K562 (cell line): ENCODE results near the gene SLC1A4. TPM values are rescaled to one million over a fixed set of nuclear protein-coding genes. Genes with fewer than 3 reads are reported as not detected.

Experiments
- AFF4 ChIP-seq: sonication (generic); formaldehyde crosslinking; IDR thresholded peaks from 2 replicates; pipeline ENCODE4 v1.8.0; 2023; ENCODE audit warnings: mild to moderate bottlenecking, missing genetic modification reagents
- FOXJ3 ChIP-seq: sonication (generic); formaldehyde crosslinking; IDR thresholded peaks from 2 replicates; pipeline ENCODE4 v1.4.0; 2020; ENCODE audit warnings: mild to moderate bottlenecking, missing genetic modification reagents
- FOXP4 ChIP-seq: sonication (generic); formaldehyde crosslinking; IDR thresholded peaks from 2 replicates; pipeline ENCODE4 v1.8.0; 2022; ENCODE audit warnings: mild to moderate bottlenecking, missing genetic modification reagents, borderline replicate concordance
- IRF1 ChIP-seq: sonication (generic); formaldehyde crosslinking; IDR thresholded peaks from 2 replicates; pipeline ENCODE4 v1.8.0; 2022; ENCODE audit warnings: missing genetic modification reagents, mild to moderate bottlenecking, borderline replicate concordance
- MAX ChIP-seq: sonication (generic); formaldehyde crosslinking; IDR thresholded peaks from 2 replicates; pipeline ENCODE4 v1.9.0; 2022; ENCODE audit warnings: mild to moderate bottlenecking, missing genetic modification reagents
- RBM15 ChIP-seq: fragments of 200-400 bp; formaldehyde crosslinking; IDR thresholded peaks from 2 replicates; pipeline ENCODE4 v1.6.1; 2018; ENCODE audit warnings: mild to moderate bottlenecking, low read length, moderate library complexity; ENCODE audit not compliant: insufficient read depth
- TARDBP ChIP-seq: fragments of 450-650 bp; IDR thresholded peaks from 2 replicates; pipeline ENCODE4 v1.6.1; 2016
- THAP7 ChIP-seq: fragments of 250-450 bp; sonication (Bioruptor Pico); IDR thresholded peaks from 2 replicates; pipeline ENCODE4 v1.5.0; 2021
- ZNF324 ChIP-seq: fragments of 250-450 bp; sonication (Bioruptor Pico); IDR thresholded peaks from 2 replicates; pipeline ENCODE4 v1.4.0; 2020; ENCODE audit warnings: mild to moderate bottlenecking
- ZNF583 ChIP-seq: fragments of 250-450 bp; sonication (Bioruptor Pico); IDR thresholded peaks from 2 replicates; pipeline ENCODE4 v1.4.0; 2020
- polyA plus RNA-seq, 8 experiments: library from polyadenylated mRNA; depleted of rRNA in 4 of 8; stranded (reverse) in 5 of 8; unstranded in 3 of 8; fragments of >200 nt; fragmentation: Nextera tagmentation in 2 of 8; fragmentation: Illumina TruSeq in 1 of 8; extraction: Ambion mirVana in 2 of 8; extraction: Trizol in 1 of 8; gene quantifications; 2 replicates each; pipeline versions ENCODE4 v1.2.1 to v1.2.3, GENCODE V29; 2011 to 2014; ENCODE audit warnings: inconsistent platforms in 1 of 8, missing spikeins in 1 of 8
- total RNA-seq, 7 experiments: library from RNA; depleted of rRNA in 6 of 7; stranded (reverse); fragments of >200 nt in 6 of 7; fragmentation: Illumina TruSeq in 2 of 7; extraction: Trizol in 2 of 7; gene quantifications; 2 replicates each; pipeline versions ENCODE4 v1.2.1 to v1.2.3, GENCODE V29; 2011 to 2021; ENCODE audit warnings: low replicate concordance in 1 of 7
- TF ChIP-seq, protein P1 (sequence below): fragments of 250-450 bp; sonication (Bioruptor Pico); IDR thresholded peaks from 2 replicates; pipeline ENCODE4 v1.5.0; 2021
- TF ChIP-seq, protein P2 (sequence below): fragments of 450-650 bp; formaldehyde crosslinking; IDR thresholded peaks from 2 replicates; pipeline ENCODE4 v1.4.0; 2022; ENCODE audit warnings: mild to moderate bottlenecking, moderate library complexity

Gene SLC1A4
- total and polyA plus RNA-seq, 9 of the 15 experiments (the other 6 are each of a cell fraction or from before 2014, with no cell fraction given), result 4.4 to 24.0 (median 10.9) TPM

GRCh38 chr2:65062843-65063825 lies 73.9 kb downstream of the SLC1A4 start (continued):
- TF ChIP-seq FOXP4 (CRISPR knock-in tag) (no peak), FOXJ3 (CRISPR knock-in tag) (no peak), ZNF583 (no peak), THAP7 (CRISPR knock-in tag) (no peak), TARDBP (no peak), IRF1 (CRISPR knock-in tag) (no peak), RBM15 (no peak), MAX (no peak), AFF4 (CRISPR knock-in tag) (no peak), ZNF324 (no peak)
- TF ChIP-seq, protein P1, sequence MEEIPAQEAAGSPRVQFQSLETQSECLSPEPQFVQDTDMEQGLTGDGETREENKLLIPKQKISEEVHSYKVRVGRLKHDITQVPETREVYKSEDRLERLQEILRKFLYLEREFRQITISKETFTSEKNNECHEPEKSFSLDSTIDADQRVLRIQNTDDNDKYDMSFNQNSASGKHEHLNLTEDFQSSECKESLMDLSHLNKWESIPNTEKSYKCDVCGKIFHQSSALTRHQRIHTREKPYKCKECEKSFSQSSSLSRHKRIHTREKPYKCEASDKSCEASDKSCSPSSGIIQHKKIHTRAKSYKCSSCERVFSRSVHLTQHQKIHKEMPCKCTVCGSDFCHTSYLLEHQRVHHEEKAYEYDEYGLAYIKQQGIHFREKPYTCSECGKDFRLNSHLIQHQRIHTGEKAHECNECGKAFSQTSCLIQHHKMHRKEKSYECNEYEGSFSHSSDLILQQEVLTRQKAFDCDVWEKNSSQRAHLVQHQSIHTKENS, result no peak
- TF ChIP-seq, protein P2, sequence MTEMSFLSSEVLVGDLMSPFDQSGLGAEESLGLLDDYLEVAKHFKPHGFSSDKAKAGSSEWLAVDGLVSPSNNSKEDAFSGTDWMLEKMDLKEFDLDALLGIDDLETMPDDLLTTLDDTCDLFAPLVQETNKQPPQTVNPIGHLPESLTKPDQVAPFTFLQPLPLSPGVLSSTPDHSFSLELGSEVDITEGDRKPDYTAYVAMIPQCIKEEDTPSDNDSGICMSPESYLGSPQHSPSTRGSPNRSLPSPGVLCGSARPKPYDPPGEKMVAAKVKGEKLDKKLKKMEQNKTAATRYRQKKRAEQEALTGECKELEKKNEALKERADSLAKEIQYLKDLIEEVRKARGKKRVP, result no peak
